Raji (cell line): ENCODE data around the gene S100A13.
A peak's percentile ranks its signal among the peaks of the same experiment; 100 is the strongest.

Source experiments
- POLR2A ChIP-seq: IDR thresholded peaks from 2 replicates; pipeline ENCODE4 v1.6.1; 2011; ENCODE audit warnings: low read depth, low read length, control low read depth; ENCODE audit not compliant: insufficient read depth

Gene S100A13

DNA sequence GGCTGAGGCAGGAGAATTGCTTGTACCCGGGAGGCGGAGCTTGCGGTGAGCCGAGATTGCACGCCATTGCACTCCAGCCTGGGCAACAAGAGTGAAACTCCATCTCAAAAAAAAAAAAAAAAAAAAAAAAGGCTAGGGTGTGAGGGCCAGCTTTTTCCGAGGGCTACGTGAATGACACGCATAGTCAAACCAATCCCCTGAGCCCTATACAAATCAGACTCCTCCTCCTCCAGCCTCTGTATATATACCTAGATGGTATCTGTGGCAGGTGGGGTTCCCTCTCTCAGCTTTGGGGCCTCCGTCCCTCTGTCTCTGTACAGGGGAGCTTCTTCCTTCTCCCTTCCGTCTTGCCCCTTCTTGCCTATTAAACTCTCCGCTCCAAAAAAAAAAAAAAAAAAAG is 21.1 kb downstream of the S100A13 start:
- TF ChIP-seq POLR2A = no peak

DNA sequence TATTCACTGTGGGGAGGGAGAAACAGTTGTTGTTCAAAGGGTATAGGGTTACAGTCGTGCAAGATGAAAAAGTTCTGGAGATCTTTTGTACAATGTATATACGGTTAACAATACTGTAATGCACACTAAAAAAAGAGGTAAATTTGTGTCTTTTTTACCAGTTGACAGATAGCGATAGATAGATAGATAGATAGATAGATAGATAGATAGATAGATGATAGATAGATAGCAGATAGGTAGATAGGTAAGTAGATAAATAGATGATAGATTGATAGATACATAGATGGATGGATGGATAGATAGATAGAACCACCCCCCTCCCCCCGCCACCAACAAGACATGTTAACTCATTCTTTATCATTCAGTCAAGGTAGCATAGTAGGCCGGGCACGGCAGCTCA is 24.6 kb downstream of the S100A13 start:
- TF ChIP-seq POLR2A = no peak

GRCh38 chr1:153599847-153600246 is 27.5 kb downstream of the S100A13 start:
- TF ChIP-seq POLR2A = no peak

DNA sequence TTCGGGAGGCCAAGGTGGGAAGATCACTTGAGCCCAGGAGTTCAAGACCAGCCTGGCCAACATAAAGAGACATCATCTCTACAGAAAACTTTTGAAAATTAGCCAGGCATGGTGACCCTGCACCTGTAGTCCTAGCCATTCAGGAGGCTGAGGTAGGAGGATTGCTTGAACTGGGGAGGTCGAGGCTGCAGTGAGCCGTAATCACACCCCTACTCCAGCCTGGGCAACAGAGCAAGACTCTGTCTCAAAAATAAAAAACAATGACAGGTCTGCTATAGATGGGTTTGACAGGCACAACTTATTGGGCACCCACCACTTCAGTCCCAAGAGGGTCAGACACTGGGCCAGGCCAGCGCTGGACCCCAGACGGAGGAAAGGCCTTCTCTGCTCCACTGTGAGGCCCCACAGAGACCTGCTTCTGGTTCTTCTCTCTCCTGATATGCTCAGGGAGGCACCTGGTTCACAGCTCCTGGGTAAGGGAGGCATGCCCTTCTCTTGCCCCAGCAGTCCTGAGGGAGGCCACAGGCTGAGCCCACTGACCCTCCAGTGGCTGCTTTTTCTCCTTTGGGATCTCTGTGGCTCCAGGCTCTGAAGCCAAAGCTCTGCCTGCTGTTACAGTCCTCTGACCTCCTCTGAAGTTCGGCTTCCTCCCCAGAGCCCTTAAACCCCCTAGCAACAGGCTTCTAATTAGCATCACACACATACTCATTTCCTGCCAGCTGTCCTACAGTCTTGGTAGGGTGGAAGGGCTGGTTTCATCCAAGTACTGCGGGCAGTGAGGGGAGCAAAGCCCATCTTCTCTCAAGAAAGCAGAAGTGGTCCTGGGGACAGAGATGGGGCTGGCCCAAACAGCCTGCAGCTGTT is 28.8 kb downstream of the S100A13 start:
- TF ChIP-seq POLR2A = peak; percentile 61

GRCh38 chr1:153597206-153597605 is 30.1 kb downstream of the S100A13 start:
- TF ChIP-seq POLR2A = no peak

DNA sequence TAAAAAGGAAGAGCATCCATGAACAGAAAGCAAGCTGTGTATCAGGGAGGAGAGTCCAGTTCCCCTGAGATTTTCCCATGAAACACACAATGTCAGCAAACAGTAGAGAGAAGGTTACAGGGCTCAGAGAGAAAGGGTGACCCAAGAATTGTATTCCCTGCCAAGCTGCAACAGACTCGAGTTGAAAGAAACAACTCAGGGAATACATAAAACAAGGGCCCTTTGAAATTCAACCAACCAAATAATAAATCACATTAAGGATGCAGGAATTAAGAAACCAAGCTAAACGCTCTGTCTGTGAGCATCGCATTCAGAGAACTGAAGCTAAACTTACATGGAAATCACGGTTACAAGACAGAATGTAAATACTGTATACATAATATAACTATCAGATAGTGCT is 34.6 kb downstream of the S100A13 start:
- TF ChIP-seq POLR2A = no peak

DNA sequence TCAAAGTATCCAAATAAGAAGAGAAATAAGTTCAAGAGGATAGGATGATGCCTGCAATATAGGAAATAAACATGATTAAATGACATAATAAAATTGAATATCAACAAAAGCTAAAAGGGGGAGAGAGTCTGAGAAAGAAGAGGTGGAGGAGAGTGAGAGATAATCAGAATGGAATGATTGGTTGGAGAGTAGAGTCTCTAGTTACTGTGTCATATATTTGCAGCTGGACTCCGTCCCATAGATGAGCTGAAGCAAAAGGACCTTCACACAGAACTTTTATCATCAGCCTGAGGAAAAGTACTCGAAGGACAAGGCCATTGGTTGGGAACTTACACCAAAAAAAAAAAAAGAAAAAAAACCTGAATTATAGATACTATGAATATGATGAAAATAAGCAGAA is 38.8 kb downstream of the S100A13 start:
- no peak for TF ChIP-seq POLR2A

- TF ChIP-seq POLR2A = no peak
Observed at GRCh38 chr1:153587314-153587713, 40.0 kb downstream of the S100A13 start.

GRCh38 chr1:153586347-153586746 is 41.0 kb downstream of the S100A13 start:
- TF ChIP-seq POLR2A = no peak

GRCh38 chr1:153585006-153585405 is 42.3 kb downstream of the S100A13 start:
- no peak for TF ChIP-seq POLR2A

GRCh38 chr1:153583976-153584375 is 43.3 kb downstream of the S100A13 start:
- no peak for TF ChIP-seq POLR2A

DNA sequence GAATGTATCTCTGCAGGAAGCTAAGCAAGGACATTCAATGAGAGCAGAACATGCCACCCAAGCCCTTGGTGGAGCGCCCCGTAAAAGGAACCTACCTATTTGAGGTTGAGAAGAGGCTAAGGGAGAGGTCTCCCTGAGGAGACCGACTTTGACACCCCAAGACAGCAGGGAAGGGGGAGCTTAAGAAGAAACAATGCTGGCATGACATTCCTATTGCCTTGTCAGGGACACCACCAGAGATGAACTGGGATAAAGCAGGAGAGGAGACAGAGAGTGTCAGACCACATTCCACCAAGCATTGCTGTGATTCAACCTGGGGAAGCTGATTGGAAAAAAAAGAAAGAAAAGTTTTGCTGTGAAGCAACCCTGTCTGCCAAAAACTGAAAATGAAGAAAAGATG is 48.4 kb downstream of the S100A13 start:
- TF ChIP-seq POLR2A = no peak

DNA sequence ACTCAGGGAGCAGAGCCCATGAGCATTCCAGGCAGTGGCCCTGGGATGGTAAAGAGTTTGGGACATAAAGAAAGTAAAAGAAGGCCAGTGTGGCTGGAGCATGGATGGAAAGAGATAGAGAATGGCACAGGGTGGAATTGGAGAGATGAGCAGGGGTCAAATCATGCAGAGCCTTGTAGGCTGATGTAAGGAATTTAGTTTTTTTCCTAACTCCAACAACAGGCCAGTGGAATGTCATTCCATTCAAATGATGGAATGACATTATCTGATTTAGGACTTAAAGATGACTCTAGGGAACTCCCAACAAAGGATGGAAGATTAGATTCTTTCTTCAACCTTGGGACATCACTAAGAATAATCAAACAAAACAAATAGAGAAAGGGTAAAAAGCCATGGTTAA is 48.8 kb downstream of the S100A13 start:
- no peak for TF ChIP-seq POLR2A

GRCh38 chr1:153577624-153578051 is 49.7 kb downstream of the S100A13 start:
- TF ChIP-seq POLR2A = no peak

DNA sequence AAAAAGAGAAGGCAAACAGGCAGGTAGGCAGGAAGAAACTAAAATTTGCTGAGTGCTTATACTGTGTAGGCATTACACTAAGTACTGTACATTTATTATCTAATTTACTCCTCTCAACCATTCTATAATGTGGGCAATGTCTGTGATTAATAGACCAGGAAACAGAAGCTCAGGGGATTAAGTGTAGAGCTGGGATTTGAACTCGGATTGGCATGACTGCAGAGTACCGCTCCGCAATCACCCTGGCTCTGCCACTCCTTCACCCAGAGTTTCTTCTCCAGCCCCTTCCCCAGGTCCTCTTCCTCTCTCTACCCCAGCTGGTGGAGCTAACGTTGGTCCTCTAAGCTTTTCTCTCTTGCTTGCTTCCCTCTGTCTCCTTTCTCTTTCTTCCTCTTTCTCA is 50.2 kb downstream of the S100A13 start:
- TF ChIP-seq POLR2A = no peak

DNA sequence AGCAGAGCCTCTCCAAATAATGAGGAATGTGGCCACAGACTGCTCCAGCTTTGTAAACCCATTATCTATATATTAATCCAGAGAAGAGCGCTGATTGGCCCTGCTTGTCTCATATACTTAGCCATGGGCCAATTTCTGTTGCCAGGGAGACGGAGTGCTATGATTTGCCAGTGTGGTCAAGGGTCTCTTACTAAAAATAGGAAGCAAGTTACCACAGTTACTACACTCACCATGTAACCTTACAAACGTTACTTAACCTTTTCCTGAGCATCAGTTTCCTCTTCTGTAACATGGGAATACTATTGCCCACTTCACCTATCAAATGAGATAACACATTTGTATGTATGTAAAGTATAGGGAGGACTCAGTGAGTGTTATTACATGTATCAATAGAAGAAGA is 54.0 kb downstream of the S100A13 start:
- no peak for TF ChIP-seq POLR2A

DNA sequence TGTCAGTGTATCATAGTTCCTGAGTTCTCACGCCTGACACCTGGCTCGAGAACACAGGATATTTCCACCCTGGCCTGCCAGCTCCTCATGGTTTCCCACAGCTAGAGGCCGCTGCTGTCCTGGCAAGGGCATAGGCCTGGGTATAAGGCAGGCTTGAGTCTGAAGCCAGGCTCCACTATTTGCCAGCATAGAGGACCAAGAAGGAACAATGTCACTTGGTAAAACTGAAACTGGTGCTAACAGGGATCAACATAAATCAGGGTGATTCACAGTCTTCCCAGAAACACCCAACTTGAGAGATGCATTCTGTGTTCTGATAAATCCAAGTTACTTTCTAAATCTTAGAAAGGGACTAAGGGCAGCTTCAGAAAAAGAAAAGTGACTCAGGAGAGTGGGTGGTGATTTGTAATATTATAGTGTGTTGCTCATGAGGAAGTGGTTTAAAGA is 54.7 kb downstream of the S100A13 start:
- TF ChIP-seq POLR2A = no peak
